HEK293T (cell line): ENCODE data around the gene PPRC1.

ENCODE experiments used
- ARNT ChIP-seq: fragments of 450-650 bp; IDR thresholded peaks from 2 replicates; pipeline ENCODE4 v1.6.1; 2017; ENCODE audit warnings: mild to moderate bottlenecking
- BHLHE40 ChIP-seq: fragments of 450-650 bp; IDR thresholded peaks from 2 replicates; pipeline ENCODE4 v1.6.1; 2016; ENCODE audit warnings: mild to moderate bottlenecking, moderate library complexity, borderline replicate concordance
- CTBP1 ChIP-seq: fragments of 450-650 bp; IDR thresholded peaks from 2 replicates; pipeline ENCODE4 v1.6.1; 2016; ENCODE audit warnings: borderline replicate concordance
- ELF4 ChIP-seq: fragments of 450-650 bp; IDR thresholded peaks from 2 replicates; pipeline ENCODE4 v1.6.1; 2017; ENCODE audit warnings: antibody characterized with exemption
- FOXM1 ChIP-seq: fragments of 450-650 bp; IDR thresholded peaks from 2 replicates; pipeline ENCODE4 v1.6.1; 2017; ENCODE audit warnings: mild to moderate bottlenecking, borderline replicate concordance
- HDGF ChIP-seq: fragments of 450-650 bp; IDR thresholded peaks from 2 replicates; pipeline ENCODE4 v1.6.1; 2017; ENCODE audit warnings: antibody characterized with exemption, borderline replicate concordance
- LEF1 ChIP-seq: fragments of 450-650 bp; IDR thresholded peaks from 2 replicates; pipeline ENCODE4 v1.6.1; 2017; ENCODE audit warnings: mild to moderate bottlenecking, borderline replicate concordance
- NFRKB ChIP-seq: fragments of 450-650 bp; IDR thresholded peaks from 2 replicates; pipeline ENCODE4 v1.6.1; 2016; ENCODE audit warnings: mild to moderate bottlenecking, moderate library complexity
- SP1 ChIP-seq: fragments of 450-650 bp; IDR thresholded peaks from 2 replicates; pipeline ENCODE4 v1.6.1; 2017
- TARDBP ChIP-seq: fragments of 450-650 bp; IDR thresholded peaks from 2 replicates; pipeline ENCODE4 v1.6.1; 2016
- ZNF384 ChIP-seq: fragments of 450-650 bp; IDR thresholded peaks from 2 replicates; pipeline ENCODE4 v1.6.1; 2016
- TF ChIP-seq, protein P1 (sequence below): fragments of 450-650 bp; IDR thresholded peaks from 2 replicates; pipeline ENCODE4 v1.6.1; 2016

GRCh38 chr10:102188298-102188940 is 55.6 kb downstream of the PPRC1 start:
- TF ChIP-seq ELF4 (no peak), SP1 (no peak), ARNT (no peak), FOXM1 (no peak), TARDBP (no peak), CTBP1 (no peak), BHLHE40 (no peak), NFRKB (no peak), ZNF384 (no peak), LEF1 (no peak), HDGF (no peak)
- TF ChIP-seq, protein P1, sequence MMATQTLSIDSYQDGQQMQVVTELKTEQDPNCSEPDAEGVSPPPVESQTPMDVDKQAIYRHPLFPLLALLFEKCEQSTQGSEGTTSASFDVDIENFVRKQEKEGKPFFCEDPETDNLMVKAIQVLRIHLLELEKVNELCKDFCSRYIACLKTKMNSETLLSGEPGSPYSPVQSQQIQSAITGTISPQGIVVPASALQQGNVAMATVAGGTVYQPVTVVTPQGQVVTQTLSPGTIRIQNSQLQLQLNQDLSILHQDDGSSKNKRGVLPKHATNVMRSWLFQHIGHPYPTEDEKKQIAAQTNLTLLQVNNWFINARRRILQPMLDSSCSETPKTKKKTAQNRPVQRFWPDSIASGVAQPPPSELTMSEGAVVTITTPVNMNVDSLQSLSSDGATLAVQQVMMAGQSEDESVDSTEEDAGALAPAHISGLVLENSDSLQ, result no peak
